NCI-H146 (cell line): ENCODE measurements around the gene GUSB.
A peak's percentile ranks its signal among the peaks of the same experiment; 100 is the strongest.
"Not testable (repeated sequence)": the region's sequence is repeated elsewhere in the genome, so short reads cannot be mapped to it uniquely, and the experiment has no call there.

Experiments used
- DNase-seq: peaks from one replicate; lab custom pipeline; 2025; lab: John Stamatoyannopoulos, UW

The GUSB gene

DNA sequence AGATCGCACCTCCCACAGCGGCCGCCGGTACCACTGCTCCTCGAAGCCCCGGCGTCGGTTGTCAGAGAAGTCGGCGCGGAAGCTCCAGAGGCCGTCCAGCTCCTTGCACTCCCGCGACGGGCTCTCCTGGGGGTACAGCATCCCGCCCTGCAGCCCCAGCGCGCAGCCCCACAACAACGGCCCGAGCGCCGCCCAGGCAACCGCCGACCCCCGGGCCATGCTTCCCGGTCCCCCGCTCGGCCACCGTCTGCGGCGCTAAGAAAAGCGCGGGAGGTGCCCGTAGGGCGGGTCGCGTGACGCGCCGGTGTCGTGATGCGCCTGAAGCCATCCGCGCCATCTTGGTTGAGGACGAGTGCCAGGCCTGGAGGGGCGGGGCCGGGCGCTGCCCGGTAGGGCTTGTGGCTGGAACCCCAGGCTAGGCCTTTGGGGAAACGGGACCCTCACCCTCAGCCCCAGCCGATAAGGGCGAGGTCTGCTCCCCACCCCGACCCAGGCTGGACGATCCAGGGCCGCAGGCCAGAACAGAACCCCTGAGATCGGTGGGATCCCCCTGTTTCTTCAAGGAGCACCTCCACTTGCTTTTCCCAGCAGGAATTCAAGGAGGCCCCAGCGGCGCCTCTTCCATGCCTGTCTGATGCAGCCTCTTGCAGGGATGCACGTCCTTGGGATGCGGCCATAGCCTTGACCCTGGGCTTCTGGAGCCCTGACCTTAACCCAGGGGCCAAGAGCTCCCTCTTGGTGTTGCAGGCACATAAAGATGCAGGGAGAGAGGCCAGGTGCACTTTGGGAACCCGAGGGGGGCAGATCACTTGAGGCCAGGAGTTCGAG, at the start of gene GUSB:
Gene GUSB, minus strand, starts transcription at position 249 of the 828 bp plus-strand sequence. Its CDS starts 30 bp downstream, at position 219.
- peak; percentile 92 for DNase-seq

DNA sequence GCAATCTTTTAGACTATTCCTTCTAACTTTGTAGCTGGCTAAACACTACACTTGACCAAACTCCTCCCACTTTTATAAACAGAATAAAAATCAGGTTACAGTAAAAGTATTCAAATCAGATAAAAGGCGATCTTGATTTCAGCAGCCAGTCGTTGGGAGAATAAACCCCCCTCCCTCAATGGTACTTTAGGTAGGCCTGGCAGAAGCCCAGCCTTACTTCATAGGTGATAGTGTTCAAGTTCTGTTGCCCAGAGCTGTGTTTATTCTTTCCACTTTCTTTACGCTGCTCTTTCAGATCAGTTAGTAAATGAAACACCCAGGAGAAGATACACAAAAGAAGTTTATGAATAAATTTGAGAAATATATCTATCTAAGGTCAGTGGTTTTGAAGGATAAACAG, 46.3 kb upstream of the GUSB start:
- not testable (repeated sequence) for DNase-seq

DNA sequence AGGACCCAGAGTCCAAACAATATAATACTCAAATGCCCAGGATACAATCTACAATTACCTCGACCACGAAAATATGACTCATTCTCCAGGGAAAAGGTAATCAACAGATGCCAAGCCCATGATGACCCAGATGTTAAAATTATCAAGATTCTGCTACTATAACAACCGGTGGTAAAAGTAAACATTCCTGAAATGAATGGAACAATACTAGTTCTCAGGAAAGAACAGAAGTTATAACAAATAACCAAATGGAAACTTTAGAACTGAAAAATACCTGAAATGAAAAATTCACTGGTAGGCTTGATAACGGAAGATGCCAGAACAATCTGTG, 34.1 kb upstream of the GUSB start:
- DNase-seq, result no peak

DNA sequence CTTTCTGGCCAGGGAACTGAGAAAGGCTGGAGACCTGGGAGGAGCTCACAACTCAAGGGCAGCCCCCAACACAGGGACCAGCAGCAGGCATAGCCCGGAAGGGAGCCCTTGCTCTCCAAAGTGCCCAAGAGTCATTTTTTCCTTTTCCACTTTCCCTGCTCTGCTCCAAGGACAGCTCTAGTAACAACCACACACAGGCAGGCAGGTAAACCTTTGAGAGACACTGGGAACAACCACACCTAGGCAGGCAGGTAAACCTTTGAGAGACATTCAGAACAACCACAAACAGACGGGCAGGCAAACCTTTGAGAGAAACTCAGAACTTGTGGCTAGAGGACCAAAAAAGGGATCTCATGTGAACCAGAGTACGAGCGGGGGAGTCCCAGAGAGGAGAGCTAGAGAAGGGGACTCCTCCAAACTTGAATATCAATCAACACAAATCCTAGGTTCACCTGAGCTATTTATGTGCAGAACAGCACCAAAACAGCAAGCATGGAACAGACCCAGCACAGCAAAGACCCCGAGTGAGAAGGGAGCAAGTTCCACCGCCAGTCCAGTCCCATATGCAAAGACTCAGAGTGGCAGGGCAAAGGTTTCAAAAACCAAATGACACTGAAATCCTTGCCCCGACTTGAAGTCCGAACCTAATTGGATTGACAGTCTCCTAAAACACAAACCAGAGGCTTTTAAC, 33.6 kb upstream of the GUSB start:
- no peak for DNase-seq

DNA sequence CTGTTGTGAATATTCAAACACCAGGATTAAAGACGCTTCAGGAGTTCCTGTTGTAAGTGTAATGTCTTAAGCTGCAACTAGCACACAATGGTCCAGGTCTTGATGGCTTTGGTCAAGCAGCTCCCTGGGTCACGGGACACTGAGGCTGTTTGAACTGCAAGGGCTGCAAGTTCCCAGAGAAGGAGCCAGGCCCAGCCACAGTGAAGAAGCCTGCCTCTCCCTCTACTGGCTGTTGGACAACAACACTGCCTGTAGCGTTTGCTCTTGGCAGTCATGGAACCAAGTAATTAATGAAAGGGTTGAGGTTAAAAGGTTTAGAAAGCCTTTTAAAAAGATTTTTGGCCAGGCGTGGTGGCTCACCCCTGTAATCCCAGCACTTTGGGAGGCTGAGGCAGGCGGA, 31.9 kb upstream of the GUSB start:
- peak; percentile 17 for DNase-seq

DNA sequence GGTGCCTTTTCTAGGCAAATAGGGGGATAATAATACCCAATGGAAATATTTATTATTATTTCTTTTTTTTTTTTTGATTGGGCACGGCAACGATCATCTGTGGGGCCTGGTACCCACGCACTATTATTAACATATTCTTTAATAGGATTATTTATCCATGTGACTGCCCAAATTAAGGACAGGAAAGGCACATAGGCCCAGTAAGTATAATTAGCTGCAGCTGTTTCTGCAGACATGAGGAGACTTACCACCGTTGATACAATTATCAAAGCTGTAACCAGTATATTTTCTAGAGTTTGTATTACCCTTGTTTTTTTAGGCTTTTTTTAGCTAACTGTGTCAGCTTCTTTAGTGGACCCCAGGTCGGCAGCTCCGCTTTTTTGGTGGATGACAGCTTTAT, 25.2 kb upstream of the GUSB start:
- no peak for DNase-seq

DNA sequence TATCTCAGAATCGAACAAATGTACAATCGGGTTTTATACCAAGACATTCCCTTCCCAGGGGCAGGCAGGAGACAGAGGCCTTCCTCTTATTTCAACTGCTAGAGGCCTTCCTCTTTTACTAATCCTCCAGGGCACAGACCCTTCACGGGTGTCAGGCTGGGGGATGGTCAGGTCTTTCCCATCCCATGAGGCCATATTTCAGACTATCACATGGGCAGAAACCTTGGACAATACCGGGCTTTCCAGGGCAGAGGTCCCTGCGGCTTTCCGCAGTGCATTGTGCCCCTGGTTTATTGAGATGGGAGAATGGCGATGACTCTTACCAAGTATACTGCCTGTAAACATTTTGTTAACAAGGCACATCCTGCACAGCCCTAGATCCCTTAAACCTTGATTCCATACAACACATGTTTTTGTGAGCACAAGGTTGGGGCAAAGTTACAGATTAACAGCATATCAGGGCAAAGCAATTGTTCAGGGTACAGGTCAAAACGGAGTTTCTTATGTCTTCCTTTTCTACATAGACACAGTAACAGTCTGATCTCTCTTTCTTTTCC, 23.2 kb upstream of the GUSB start:
- not testable (repeated sequence) for DNase-seq

DNA sequence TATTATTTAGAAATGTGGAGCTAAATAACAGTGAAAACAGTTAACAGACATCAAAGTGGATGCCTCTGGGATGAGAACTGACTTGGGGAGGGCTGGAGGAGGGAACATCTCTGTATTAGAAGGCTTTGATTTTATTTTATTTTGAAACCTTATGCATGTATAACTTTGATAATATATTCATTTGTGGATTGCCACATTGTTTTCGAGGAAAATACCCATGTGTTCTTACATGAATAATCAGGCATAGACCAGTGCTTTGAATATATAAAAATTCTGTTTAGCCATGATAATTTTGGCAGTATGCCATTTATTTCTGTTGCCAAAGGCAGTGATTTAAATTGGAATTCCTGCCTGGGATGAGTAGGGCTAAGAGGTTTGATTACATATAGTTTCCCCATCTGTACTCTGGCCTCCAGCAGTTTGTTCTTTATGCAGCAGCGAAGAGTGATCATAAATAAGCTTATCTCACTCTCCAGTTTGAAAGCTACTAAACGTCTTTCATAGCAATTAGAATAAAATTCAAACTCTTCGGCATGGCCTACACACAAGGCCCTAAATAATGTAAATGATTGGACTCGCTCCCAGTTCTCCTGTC, 18.9 kb upstream of the GUSB start:
- not testable (repeated sequence) for DNase-seq

DNA sequence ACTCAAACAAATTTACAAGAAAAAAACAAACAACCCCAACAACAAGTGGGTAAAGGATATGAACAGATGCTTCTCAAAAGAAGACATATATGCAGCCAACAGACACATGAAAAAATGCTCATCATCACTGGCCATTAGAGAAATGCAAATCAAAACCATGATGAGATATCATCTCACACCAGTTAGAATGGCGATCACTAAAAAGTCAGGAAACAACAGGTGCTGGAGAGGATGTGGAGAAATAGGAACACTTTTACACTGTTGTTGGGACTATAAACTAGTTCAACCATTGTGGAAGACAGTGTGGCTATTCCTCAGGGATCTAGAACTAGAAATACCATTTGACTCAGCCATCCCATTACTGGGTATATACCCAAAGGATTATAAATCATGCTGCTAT, 13.0 kb upstream of the GUSB start:
- not testable (repeated sequence) for DNase-seq

DNA sequence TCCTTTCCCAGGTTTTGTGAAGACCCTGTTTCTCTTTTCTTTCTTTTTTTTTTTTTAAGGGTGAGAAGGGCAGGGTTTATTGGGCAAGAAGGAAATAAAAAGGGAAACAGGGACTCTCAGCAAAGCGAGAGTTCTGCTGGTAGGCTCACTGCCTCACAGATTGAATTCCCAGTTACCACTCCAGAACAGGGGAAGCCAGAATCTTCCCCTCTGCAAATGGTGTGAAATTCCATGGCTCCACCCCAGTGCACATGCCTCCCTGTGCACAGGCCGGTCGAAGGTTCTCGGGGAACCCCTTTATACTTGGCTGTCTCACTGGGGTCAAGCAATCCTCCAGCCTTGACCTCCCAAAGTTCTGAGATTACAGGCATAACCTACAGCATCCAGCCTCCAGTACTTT, 10.5 kb upstream of the GUSB start:
- DNase-seq, result no peak

DNA sequence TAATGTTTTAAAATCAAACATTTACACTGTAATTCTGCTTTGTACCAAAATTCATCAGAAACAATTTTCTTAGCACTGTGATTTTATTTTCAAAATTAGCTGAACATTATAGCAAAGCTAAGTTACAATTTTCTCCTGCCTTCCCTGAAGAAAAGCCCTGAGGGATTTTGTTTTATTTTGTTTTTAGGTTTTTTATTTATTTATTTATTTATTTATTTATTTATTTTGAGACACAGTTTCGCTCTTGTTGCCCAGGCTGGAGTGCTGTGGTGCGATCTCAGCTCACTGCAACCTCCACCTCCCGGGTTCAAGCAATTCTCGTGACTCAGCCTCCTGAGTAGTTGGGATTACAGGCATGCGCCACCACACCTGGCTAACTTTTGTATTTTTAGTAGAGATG, 9.8 kb upstream of the GUSB start:
- not testable (repeated sequence) for DNase-seq

DNA sequence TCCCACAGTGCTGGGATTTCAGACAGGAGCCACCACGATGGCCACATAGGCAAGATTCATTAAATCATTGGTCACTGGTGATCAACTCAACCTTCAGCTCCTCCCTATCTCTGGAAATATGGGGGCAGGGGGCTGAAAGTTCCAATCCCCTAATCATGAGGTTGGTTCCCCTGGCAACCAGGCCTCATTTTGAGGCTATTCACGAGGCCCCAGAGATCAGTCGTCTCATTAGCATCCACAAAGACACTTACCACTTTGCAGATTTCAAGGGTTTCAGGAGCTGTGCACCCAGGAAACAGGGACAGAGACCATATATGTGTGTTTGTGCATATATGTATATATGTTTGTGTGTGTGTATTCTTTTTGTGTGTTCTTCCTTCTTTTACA, 7.7 kb upstream of the GUSB start:
- no peak for DNase-seq

DNA sequence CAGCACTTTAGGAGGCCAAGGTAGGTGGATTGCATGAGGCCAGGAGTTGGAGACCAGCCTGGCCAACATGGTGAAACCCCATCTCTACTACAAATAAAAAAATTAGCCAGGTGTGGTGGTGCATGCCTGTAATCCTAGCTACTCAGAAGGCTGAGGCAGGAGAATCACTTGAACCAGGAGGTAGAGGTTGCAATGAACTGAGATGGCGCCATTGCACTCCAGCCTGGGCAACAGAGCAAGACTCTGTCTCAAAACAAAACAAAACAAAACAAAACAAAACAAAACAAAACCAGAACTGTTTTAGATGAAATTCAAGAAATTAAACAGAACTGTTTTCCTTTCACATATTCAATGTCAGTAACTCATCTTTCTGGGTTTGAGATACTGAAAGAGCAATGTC, 6.5 kb upstream of the GUSB start:
- DNase-seq, result not testable (repeated sequence)

DNA sequence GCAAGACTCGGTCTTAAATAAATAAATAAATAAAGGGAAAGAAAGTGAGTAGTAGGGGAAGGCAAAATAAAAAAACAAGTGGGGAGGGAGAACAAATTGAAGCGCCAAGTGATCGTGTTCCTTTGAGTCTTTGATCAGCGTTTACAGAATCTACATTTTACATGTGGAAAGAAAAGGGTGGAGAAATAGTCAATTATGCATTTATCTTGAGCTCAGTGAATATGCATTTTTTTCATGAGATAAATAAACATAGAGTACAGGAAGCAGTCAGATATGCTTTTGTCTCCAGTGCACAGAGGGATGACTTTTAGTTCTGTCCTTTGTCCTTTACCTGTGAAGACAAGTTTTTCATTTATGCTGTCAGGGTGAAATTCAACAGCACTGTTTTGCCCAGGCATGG, 6.1 kb upstream of the GUSB start:
- no peak for DNase-seq

DNA sequence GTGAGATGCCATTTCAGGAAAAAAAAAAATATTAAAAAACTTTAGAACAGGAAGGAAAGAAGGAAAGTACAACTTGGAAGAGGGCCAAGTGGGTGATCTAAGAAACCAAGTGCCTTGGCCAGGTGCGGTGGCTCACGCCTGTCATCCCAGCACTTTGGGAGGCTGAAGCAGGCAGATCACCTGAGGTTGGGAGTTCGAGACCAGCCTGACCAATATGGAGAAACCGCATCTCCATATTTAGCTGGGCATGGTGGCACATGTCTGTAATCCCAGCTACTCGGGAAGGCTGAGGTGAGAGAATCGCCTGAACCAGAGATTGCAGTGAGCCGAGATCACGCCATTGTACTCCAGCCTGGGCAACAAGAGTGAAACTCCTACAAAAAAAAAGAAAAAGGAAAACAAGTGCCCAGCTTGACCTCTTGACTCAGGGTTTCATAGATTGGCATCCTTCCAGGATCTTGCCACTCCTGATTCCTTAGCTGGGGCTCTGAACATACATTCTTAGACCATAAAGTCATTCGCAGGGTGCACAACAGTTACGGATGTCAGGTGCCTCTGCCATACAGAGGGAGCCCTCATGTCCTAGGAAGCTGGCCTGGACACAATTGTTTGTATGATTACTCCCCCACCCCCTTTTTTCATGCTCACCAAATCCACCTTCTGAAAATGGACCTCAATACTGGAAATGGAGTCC, 2.1 kb upstream of the GUSB start:
- no peak for DNase-seq

DNA sequence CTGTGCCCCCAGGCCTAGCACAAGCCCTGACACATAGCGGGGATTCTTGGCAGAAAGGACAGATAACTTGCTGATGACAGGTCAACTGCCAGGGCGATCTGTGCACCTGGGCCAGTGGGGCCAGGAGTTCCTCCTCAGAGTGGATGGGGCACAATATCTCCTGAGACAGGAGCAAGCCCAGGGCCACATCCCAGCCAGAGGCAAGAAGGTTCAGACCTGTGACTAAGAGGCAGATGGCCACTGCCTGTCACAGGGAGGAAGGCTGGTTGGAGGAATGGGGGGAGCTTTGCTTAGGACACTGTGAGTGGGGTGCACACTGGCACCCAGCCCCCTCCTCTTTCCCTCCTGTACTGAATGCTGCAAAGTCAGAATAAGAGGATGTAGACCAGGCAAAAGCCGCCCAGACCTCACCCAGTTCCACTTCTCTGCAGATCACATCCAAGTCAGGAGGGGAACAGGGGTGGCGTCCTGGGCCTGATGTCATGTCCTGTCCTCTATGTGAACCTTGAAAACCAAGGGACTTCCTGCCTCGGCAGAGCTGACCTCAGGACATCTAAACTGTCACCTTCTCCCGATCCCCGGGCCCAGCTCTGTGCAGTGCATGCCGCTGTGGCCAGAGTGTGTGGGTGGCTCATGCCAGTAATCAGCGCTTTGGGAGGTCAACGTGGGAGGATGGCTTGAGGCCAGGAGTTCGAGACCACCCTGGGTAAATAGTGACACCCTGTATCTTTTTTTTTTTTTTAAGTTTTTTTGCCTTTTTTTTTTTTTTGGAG, 1.3 kb downstream of the GUSB start:
- DNase-seq, result no peak

DNA sequence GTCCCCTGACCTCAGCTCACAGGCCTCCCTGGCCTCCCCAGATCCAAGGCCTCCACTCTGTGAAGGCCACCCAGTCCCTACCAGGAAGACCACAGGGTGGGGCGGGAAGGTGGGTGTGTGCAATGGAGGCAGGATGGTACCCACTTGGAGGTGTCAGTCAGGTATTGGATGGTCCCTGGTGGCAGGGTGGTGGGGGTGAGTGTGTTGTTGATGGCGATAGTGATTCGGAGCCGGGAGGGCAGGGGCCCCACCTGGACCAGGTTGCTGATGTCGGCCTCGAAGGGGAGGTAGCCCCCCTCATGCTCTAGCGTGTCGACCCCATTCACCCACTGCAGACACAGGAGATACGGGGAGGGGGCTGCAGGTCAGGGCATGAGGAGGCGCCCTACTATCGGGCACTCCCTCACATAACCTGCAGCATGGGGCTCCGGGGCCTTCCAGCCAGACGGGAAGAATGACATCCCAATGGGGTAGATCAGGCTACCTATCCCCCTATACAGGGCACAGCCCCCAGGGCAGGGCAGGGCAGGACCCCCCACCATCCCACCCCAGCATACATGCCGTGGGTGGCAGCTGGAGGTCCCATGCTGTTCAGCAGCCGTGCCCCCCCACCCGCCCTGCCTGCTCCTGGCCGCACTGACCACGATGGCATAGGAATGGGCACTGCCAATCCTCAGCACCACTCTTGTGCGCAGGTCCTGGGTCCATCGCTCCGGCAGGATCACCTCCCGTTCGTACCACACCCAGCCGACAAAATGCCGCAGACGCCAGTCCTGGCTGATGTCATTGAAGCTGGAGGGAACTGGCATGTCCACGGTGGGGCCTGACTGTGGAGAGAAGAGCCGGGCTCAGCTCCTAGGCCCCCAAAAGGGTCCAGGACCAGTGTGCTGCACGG, 2.2 kb downstream of the GUSB start:
- DNase-seq, result no peak

DNA sequence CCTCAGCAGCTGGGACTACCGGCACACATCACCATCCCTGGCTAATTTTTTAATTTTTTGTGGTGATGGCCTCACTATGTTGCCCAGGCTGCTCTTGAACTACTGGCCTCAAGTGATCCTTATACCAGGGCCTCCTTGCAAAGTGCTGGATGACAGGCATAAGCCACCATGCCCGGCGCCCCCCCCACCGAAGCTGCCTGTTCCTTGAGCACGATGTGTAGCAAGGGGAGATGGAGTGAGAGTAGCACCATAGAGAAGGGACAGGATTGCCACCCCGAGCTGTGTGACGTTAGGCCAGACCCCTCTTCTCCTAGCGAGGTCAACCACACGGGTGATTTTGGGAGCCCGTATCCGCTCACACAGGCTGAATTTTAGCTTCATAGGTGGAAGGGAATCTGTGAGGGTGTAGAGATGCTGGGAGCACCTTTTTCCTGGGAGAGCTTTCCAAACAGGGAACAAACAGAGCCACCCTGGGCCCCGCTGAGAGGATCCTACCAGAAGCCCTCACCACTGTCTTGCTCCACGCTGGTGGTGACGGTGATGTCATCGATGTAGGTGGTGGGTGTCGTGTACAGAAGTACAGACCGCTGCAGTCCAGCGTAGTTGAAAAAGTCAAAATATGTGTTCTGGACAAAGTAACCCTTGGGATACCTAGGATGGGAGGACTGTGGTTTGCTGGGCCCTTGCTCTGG, 3.0 kb downstream of the GUSB start:
- DNase-seq, result no peak

DNA sequence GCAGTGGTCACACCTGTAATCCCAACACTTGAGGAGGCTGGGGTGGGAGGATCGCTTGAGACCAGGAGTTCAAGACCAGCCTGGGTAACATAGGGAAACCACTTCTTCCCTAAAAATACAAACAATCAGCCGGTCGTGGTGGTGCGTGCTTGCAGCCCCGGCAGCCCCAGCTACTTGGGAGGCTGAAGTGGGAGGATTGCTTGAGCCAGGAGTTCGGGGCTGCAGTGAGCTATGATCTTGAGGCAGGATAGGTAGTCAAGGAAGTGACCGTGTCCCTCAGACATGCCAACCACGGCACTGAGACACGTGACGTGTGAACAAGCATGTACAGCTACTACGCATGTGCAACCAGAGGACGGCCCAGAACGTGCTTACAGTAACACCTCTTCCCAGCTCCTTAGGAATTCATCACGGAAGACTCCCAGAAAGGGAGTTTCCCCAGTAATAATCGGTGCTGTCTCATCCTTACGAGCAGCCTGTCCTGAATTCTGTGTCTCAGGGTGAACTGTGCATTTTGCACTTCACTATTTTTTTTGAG, 5.3 kb downstream of the GUSB start:
- no peak for DNase-seq
